GM13976 (cell line): Measurements from ENCODE around the gene TP53TG5.

ENCODE experiments used
- DNase-seq: peaks from one replicate; pipeline ENCODE4 v3.0.0; 2012; ENCODE audit warnings: low spot score
- CTCF ChIP-seq: IDR thresholded peaks from 2 replicates; pipeline ENCODE4 v1.5.1; 2012; ENCODE audit warnings: borderline replicate concordance, mild to moderate bottlenecking; ENCODE audit not compliant: insufficient read depth; ENCODE audit errors: extremely low read depth, missing control alignments, control extremely low read depth
- in situ Hi-C: fragments of 300-500 bp; cut with MboI; formaldehyde crosslinking; loops from one replicate; pipeline ENCODE4 v1.12.0; 2022; ENCODE audit warnings: low sequenced_read_pairs, mixed read lengths, inconsistent platforms; ENCODE audit not compliant: unreplicated experiment

TP53TG5 gene

DNA sequence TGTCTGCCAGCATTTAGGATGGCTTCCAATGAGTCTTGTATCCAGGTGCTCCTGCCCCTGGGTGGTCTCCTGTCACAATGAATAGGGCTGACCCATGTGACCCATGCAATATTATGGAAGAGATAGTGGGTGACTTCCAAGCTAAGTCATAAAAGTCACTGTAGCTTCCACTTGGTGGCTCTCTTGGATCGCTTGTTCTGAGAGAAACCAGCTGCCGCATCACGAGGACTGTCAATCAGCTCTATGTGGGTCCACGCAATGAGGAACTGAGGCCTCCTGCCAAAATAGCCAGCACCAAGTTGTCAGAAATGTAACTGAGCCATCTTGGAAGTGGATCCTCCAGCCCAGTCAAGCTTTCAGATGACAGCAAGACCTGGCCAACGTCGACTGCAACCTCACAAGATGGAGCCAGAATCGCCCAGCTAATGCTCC lies 55.2 kb downstream of the TP53TG5 start:
- peak; percentile 68 for DNase-seq
- in situ Hi-C loops: no loop called here
- TF ChIP-seq CTCF: peak; percentile 41
